Panc1 (cell line): Measurements from ENCODE around the gene MYO16. TPM values are rescaled to one million over a fixed set of nuclear protein-coding genes. Genes with fewer than 3 reads are reported as not detected.

Experiments used
- ATAC-seq: fragments of 200-7000 bp; cut with Tn5 transposase; 2 replicates; pipeline ENCODE4 v1.9.1; 2020; ENCODE audit warnings: mild to moderate bottlenecking, moderate library complexity
- BruUV-seq: library from RNA; stranded (reverse); fragments of 400-500 nt; replicated peaks from 2 replicates; lab custom pipeline; 2021; lab: Mats Ljungman, UMichigan
- CTCF ChIA-PET: fragments of 300-600 bp; sonication (Branson Sonifier 250); formaldehyde crosslinking; loops from one replicate; lab custom pipeline; 2022; ENCODE audit warnings: antibody characterized with exemption; lab: Charles Lee
- POLR2A ChIA-PET: fragments of 300-600 bp; sonication (Branson Sonifier 250); formaldehyde crosslinking; loops from one replicate; lab custom pipeline; 2022; ENCODE audit warnings: antibody characterized with exemption; lab: Charles Lee
- DNase-seq: peaks from one replicate; pipeline ENCODE4 v3.0.0-alpha.2; 2010; ENCODE audit warnings: low read depth, low spot score
- H3K27ac ChIP-seq: 2 replicates; pipeline ENCODE4 v1.5.1; 2011; ENCODE audit warnings: mild to moderate bottlenecking, low read length, inconsistent platforms
- H3K27me3 ChIP-seq: fragments of 200-500 bp; sonication (Bioruptor generic); 2 replicates; pipeline ENCODE4 v1.6.0; 2014; ENCODE audit warnings: low read length, inconsistent platforms; ENCODE audit not compliant: control insufficient read depth, insufficient read depth
- H3K36me3 ChIP-seq: fragments of 200-500 bp; sonication (Bioruptor generic); 2 replicates; pipeline ENCODE4 v1.5.1; 2014; ENCODE audit warnings: inconsistent platforms, mild to moderate bottlenecking, low read length, moderate library complexity; ENCODE audit not compliant: control insufficient read depth, insufficient read depth
- H3K4me1 ChIP-seq: 2 replicates; pipeline ENCODE4 v1.5.1; 2011; ENCODE audit warnings: inconsistent platforms, mild to moderate bottlenecking, low read length, moderate library complexity; ENCODE audit not compliant: control insufficient read depth, insufficient read depth
- H3K4me3 ChIP-seq, 2 experiments: 2 replicates each; pipeline ENCODE4 v1.5.1; 2011 to 2012; ENCODE audit warnings: low read depth in 2 of 2, low read length in 2 of 2, mild to moderate bottlenecking in 2 of 2, inconsistent platforms in 1 of 2, moderate library complexity in 1 of 2
- H3K9me3 ChIP-seq: fragments of 200-500 bp; sonication (Bioruptor generic); 2 replicates; pipeline ENCODE4 v1.5.1; 2014; ENCODE audit warnings: low read depth, mild to moderate bottlenecking, inconsistent platforms, low read length, moderate library complexity; ENCODE audit not compliant: control insufficient read depth, insufficient read depth
- POLR2AphosphoS5 ChIP-seq: IDR thresholded peaks from 2 replicates; pipeline ENCODE4 v1.6.1; 2012; ENCODE audit warnings: mild to moderate bottlenecking, low read depth, low read length, moderate library complexity
- REST ChIP-seq, 2 experiments: IDR thresholded peaks; 2 replicates each; pipeline ENCODE4 v1.6.1; 2011 to 2012; ENCODE audit warnings: low read depth in 2 of 2, control low read depth in 1 of 2, low read length in 1 of 2, mild to moderate bottlenecking in 1 of 2, moderate library complexity in 1 of 2; ENCODE audit not compliant: insufficient read depth in 1 of 2
- SIN3A ChIP-seq: IDR thresholded peaks from 2 replicates; pipeline ENCODE4 v1.6.1; 2012; ENCODE audit warnings: low read depth, mild to moderate bottlenecking, low read length, moderate library complexity, borderline replicate concordance; ENCODE audit not compliant: insufficient read depth
- TCF7L2 ChIP-seq: IDR thresholded peaks from 2 replicates; pipeline ENCODE4 v1.6.1; 2011; ENCODE audit warnings: mild to moderate bottlenecking, low read depth, low read length, inconsistent platforms
- in situ Hi-C: cut with HindIII; loops from 2 replicates; pipeline ENCODE4 v1.10.0; 2016; ENCODE audit warnings: low sequenced_read_pairs, low pct_unique_long_range_greater_than_20kb
- intact Hi-C: fragments of 100-400 bp; cut with micrococcal nuclease; formaldehyde crosslinking; loops from one replicate; pipeline ENCODE4 v1.10.0; 2022; ENCODE audit not compliant: unreplicated experiment
- total RNA-seq: library from RNA; stranded (reverse); gene quantifications from one replicate; pipeline ENCODE4 v1.2.1, GENCODE V29; 2021; ENCODE audit not compliant: unreplicated experiment
- TF ChIP-seq, protein P1 (sequence below): fragments of 450-650 bp; IDR thresholded peaks from 2 replicates; pipeline ENCODE4 v1.5.1; 2017; ENCODE audit warnings: mild to moderate bottlenecking

MYO16 gene
- total RNA-seq, 1 experiment from 2014 or later: 0.08 TPM

- no TSS peak for BruUV-seq
- in situ Hi-C loops: no loop called here
- no peaks in the 10 kb centered on the region for H3K27me3 ChIP-seq
Observed at GRCh38 chr13:108650271-108650670, 20.9 kb downstream of the MYO16 start.

DNA sequence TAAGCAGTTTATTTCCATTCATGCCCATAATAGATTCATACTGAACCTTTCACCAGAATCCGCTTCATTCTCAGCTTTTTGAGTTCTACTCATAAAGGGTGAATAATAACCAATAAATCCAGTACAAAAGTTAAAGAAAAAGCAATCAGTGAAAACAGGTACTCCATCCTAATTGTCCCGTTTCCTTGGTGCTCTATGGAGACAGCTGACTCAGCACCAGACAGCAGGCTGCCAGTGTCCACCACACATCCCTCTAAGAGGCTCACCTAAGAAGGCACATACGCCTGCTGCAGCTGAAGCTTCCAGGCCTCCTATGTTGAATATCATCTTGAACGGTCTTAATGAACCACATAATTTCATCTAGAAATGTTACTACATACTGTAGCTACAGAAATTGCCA lies 27.3 kb downstream of the MYO16 start:
- intact Hi-C loops: no loop called here
- Histone ChIP-seq H3K36me3 (no peaks in the 10 kb centered on the region; the same call in 1 of the 2 replicates), H3K9me3 (no peaks in the 10 kb centered on the region), H3K27me3 (no peaks in the 10 kb centered on the region), H3K27ac (no peak overlapping the region), H3K4me1 (no peaks in the 10 kb centered on the region), H3K4me3 (no peak overlapping the region)
- in situ Hi-C loops: no loop called here
- TF ChIP-seq SIN3A: no peak
- TF ChIP-seq REST (IDR thresholded peaks at IDR 0.05; ENCODE audit: insufficient read depth in 1 of 2, low read depth in 2 of 2, low read length in 1 of 2): no peak
- TF ChIP-seq TCF7L2: no peak
- TF ChIP-seq, protein P1, sequence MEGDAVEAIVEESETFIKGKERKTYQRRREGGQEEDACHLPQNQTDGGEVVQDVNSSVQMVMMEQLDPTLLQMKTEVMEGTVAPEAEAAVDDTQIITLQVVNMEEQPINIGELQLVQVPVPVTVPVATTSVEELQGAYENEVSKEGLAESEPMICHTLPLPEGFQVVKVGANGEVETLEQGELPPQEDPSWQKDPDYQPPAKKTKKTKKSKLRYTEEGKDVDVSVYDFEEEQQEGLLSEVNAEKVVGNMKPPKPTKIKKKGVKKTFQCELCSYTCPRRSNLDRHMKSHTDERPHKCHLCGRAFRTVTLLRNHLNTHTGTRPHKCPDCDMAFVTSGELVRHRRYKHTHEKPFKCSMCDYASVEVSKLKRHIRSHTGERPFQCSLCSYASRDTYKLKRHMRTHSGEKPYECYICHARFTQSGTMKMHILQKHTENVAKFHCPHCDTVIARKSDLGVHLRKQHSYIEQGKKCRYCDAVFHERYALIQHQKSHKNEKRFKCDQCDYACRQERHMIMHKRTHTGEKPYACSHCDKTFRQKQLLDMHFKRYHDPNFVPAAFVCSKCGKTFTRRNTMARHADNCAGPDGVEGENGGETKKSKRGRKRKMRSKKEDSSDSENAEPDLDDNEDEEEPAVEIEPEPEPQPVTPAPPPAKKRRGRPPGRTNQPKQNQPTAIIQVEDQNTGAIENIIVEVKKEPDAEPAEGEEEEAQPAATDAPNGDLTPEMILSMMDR: no peak
- no peak for TF ChIP-seq POLR2AphosphoS5
- ChIA-PET CTCF (no interaction called here), POLR2A (no interaction called here)
- ATAC-seq: no peak
- BruUV-seq: no TSS peak
- no peak for DNase-seq

More at GRCh38 chr13:108650271-108650670, 20.9 kb downstream of the MYO16 start:
- Histone ChIP-seq H3K4me3 (no peak overlapping the region), H3K9me3 (no peaks in the 10 kb centered on the region), H3K27ac (no peak overlapping the region), H3K4me1 (no peaks in the 10 kb centered on the region), H3K36me3 (no peaks in the 10 kb centered on the region)
- ATAC-seq (no peak), DNase-seq (no peak)
- POLR2A ChIA-PET: no interaction called here
- no peak for TF ChIP-seq POLR2AphosphoS5
- TF ChIP-seq SIN3A: no peak
- TF ChIP-seq TCF7L2: no peak
- TF ChIP-seq, protein P1: no peak
- TF ChIP-seq REST (IDR thresholded peaks at IDR 0.05; ENCODE audit: insufficient read depth in 1 of 2, low read depth in 2 of 2, low read length in 1 of 2): no peak
- CTCF ChIA-PET: no interaction called here
- intact Hi-C loops: no loop called here
